ENCODE results near the gene DGKA. TPM values are rescaled to one million over a fixed set of nuclear protein-coding genes. Genes with fewer than 3 reads are reported as not detected.

DGKA gene
- total RNA-seq, 1 donor from 2014 or later: 365 TPM

DNA sequence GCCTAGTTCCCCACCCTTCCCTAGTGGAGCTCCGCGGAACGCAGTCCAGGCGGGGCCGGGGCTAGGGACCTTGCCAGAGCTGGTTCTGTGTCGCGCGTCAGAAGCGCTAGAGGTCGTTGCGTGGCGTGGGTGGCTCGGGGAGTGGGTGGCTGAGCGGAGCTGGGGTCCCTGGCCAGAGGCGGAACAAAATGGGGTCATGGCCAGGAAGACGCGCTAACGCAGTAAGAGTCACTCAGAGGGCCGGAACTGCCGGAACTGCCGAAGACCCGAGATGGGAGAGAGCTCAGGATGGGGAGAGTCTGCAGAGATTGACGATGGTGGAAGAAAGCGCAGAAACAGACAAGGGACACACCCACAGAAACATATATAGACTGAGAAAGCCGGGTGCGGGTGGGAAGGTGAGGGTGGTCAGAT, 4.8 kb downstream of the DGKA start:
- intact Hi-C loops (cut with micrococcal nuclease): no loop called here
- H3K27me3 Mint-ChIP-seq: no peaks in the 10 kb centered on the region
- H3K27ac Mint-ChIP-seq: peak overlapping the region; percentile 89
- H3K36me3 Mint-ChIP-seq (ENCODE audit: low read depth): peaks cover 83% of the 10 kb centered on the region
- H3K9me3 Mint-ChIP-seq: no peaks in the 10 kb centered on the region
- peaks cover 74% of the 10 kb centered on the region for H3K4me1 Mint-ChIP-seq
- peak; percentile 74 for DNase-seq
- H3K4me3 Mint-ChIP-seq: peak overlapping the region; percentile 99

DNA sequence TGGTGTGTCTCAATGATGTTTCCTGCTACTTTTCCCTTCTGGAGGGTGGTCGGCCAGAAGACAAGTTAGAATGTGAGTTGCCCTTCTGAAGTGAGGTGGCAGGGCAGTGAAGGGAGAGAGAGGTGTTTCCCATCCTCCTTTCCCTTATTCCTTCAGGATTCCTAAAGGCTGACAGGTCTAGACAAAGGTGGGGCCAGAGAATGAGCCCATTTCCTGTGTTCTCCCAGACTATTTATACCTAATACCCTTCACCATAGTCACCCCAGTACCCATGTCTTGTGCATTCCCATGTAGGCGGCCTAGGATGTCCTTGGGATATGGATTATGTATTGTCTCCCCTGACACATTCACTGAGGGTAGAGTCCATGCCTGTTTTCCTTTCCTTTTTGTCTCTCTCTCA, 7.0 kb downstream of the DGKA start:
- Mint-ChIP-seq H3K27ac (peak overlapping the region; percentile 89), H3K9me3 (no peaks in the 10 kb centered on the region), H3K27me3 (no peaks in the 10 kb centered on the region), H3K36me3 (ENCODE audit: low read depth) (peaks cover 93% of the 10 kb centered on the region), H3K4me3 (peak overlapping the region; percentile 19), H3K4me1 (peaks cover 78% of the 10 kb centered on the region)
- DNase-seq: no peak
- intact Hi-C loops (cut with micrococcal nuclease): no loop called here

DNA sequence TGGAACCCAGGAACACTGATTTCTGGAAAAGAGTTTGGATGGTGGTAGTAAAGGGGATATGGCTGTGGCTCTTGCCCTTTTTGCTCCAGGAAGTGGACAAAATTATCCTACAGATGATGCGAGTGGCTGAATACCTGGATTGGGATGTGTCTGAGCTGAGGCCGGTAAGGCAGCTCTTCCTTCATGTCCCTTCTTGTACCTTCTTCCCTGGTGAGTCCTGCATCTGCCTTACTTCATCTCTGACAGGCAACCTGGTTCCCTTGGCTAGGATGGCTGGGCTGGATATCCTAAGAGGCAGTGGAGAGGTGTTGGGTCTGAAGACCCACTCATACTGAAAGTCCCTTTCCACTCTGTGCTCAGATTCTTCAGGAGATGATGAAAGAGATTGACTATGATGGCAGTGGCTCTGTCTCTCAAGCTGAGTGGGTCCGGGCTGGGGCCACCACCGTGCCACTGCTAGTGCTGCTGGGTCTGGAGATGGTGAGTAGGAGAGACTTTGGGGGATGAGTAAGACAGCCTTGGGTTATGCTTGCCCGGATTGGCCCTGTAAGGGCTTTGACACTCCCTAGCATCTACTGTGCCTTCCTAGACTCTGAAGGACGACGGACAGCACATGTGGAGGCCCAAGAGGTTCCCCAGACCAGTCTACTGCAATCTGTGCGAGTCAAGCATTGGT, 8.0 kb downstream of the DGKA start:
- Mint-ChIP-seq H3K36me3 (ENCODE audit: low read depth) (peaks cover 94% of the 10 kb centered on the region), H3K9me3 (no peaks in the 10 kb centered on the region), H3K4me1 (peaks cover 72% of the 10 kb centered on the region), H3K4me3 (peak overlapping the region; percentile 17), H3K27ac (peak overlapping the region; percentile 81), H3K27me3 (no peaks in the 10 kb centered on the region)
- no peak for DNase-seq
- intact Hi-C loops (cut with micrococcal nuclease): no loop called here

DNA sequence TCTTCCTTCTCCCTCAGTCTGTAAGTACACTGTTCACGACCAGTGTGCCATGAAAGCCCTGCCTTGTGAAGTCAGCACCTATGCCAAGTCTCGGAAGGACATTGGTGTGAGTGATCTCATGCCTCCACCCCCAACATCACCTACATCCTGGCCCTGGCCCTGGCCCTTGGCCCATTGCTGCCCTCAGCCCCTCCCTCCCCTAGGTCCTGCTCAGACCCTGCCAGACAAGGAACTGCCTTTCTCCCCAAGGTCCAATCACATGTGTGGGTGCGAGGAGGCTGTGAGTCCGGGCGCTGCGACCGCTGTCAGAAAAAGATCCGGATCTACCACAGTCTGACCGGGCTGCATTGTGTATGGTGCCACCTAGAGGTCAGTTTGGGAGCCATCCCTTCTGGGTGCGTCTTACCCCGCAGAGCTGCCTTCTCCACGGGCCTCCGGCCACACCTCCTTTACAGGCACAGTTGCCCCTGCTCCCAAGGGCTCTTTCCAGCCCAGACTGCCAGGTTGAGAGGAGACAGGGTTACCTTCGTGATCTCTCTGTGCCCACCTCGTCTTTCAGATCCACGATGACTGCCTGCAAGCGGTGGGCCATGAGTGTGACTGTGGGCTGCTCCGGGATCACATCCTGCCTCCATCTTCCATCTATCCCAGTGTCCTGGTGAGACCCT, 9.2 kb downstream of the DGKA start:
- peak overlapping the region; percentile 60 for H3K4me3 Mint-ChIP-seq
- intact Hi-C loops (cut with micrococcal nuclease): loop anchor here (1.0 kb wide), 3 partner anchors 10 to 202 kb away; partner anchors contain the start of gene ORMDL2

DNA sequence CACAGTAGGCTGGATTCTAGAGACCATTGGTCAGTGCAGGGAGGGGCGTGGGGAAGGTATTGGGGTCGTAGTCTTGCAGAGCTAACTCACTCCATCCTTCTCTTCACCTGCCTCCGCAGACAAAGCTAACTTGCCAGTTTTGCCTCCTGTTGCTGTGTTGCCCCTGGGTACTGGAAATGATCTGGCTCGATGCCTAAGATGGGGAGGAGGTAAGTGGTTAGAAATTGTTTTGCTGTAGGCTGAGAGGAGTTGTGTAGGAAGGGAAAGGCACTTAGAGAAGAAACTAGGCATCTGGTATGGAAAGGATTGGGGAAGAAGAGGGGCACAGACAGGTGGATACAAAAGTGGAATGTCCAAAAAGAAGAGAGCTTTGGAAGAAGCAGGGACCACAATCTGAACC, 11.1 kb downstream of the DGKA start:
- H3K9me3 Mint-ChIP-seq: no peaks in the 10 kb centered on the region
- H3K27me3 Mint-ChIP-seq: no peaks in the 10 kb centered on the region
- H3K4me1 Mint-ChIP-seq: peaks cover 58% of the 10 kb centered on the region
- peak overlapping the region; percentile 59 for H3K27ac Mint-ChIP-seq
- peaks cover 91% of the 10 kb centered on the region for H3K36me3 Mint-ChIP-seq (ENCODE audit: low read depth)
- intact Hi-C loops (cut with micrococcal nuclease): no loop called here
- DNase-seq: no peak
- no peak overlapping the region for H3K4me3 Mint-ChIP-seq

More for the DNA sequence above, 9.2 kb downstream of the DGKA start:
- H3K27ac Mint-ChIP-seq: peak overlapping the region; percentile 76
- H3K4me1 Mint-ChIP-seq: peaks cover 67% of the 10 kb centered on the region
- DNase-seq: peak; percentile 95
- no peaks in the 10 kb centered on the region for H3K9me3 Mint-ChIP-seq
- peaks cover 92% of the 10 kb centered on the region for H3K36me3 Mint-ChIP-seq (ENCODE audit: low read depth)
- H3K27me3 Mint-ChIP-seq: no peaks in the 10 kb centered on the region

DNA sequence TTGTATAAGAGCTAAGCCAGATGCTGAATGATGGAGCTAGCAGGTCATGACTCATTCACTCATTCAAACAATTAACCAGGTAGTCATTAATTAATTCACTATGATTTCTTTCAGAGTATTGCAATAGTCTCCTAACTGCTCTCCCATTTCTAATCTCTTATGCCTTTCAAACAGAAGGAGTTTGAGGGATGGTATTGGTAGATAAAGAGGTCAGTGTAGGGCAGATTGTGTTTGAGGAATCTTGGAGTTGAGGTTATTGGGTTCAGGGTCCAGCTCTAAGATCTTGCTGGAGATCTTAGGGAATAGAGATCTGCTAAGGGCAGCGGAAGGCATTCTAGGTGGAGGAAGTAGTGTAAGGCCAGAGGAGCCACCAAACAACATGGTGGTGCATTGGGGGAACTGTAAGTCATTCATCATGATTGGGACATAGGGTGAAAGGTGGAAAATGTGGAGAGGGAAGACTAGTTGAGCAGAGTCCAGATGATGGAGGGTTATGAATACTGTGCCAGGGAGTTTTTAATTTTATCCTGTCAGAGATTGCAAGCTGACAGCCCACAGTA, 11.7 kb downstream of the DGKA start:
- H3K4me1 Mint-ChIP-seq: peaks cover 56% of the 10 kb centered on the region
- H3K9me3 Mint-ChIP-seq: no peaks in the 10 kb centered on the region
- intact Hi-C loops (cut with micrococcal nuclease): no loop called here
- no peaks in the 10 kb centered on the region for H3K27me3 Mint-ChIP-seq
- no peak for DNase-seq
- H3K4me3 Mint-ChIP-seq: no peak overlapping the region
- peaks cover 90% of the 10 kb centered on the region for H3K36me3 Mint-ChIP-seq (ENCODE audit: low read depth)
- H3K27ac Mint-ChIP-seq: peak overlapping the region; percentile 59

DNA sequence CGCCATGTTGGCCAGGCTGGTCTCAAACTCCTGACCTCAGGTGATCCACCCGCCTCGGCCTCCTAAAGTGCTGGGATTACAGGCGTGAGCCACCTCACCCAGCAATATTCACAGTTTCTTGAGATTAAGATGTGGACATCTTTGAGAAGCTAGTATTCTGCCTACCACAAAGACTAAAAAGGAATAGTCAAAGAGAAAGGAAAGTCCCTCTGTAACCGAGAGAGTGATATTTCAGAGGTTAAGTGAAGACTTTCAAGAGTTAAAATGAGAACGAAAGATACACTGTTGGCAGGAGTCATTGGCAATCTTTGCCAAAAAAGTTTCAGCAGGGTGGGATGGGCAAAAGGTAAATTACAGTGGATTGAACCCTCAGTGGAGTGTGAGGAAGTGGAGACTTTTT, 15.6 kb downstream of the DGKA start:
- H3K4me3 Mint-ChIP-seq: no peak overlapping the region
- peak overlapping the region; percentile 77 for H3K27ac Mint-ChIP-seq
- no peaks in the 10 kb centered on the region for H3K27me3 Mint-ChIP-seq
- H3K36me3 Mint-ChIP-seq (ENCODE audit: low read depth): peaks cover 72% of the 10 kb centered on the region
- intact Hi-C loops (cut with micrococcal nuclease): no loop called here
- H3K9me3 Mint-ChIP-seq: no peaks in the 10 kb centered on the region
- H3K4me1 Mint-ChIP-seq: peaks cover 29% of the 10 kb centered on the region
- DNase-seq: no peak

DNA sequence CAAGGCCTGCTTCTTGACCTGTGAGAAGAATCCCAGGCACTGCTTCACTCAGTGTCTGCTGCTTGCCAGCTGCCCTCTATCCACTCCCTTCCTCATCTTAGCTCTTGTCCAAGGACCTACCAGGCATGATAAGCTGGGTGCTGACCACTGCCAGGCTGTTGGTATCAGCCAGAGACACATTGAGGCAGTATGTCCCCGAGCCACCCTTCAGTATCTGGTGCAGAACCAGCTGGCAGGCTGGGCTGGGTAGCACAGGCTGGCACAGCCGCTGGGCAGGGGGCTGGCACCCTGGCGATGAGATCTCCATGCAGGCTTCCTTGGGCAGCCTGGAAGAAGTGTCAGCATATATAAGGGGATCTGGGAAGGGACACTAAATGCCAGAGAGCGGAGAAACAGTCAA, 24.4 kb downstream of the DGKA start:
- no peak for DNase-seq
- H3K9me3 Mint-ChIP-seq: no peaks in the 10 kb centered on the region
- H3K4me1 Mint-ChIP-seq: peaks cover 4% of the 10 kb centered on the region
- H3K36me3 Mint-ChIP-seq (ENCODE audit: low read depth): peaks cover 40% of the 10 kb centered on the region
- no peaks in the 10 kb centered on the region for H3K27me3 Mint-ChIP-seq
- H3K27ac Mint-ChIP-seq: no peak overlapping the region
- intact Hi-C loops (cut with micrococcal nuclease): no loop called here
- H3K4me3 Mint-ChIP-seq: no peak overlapping the region

DNA sequence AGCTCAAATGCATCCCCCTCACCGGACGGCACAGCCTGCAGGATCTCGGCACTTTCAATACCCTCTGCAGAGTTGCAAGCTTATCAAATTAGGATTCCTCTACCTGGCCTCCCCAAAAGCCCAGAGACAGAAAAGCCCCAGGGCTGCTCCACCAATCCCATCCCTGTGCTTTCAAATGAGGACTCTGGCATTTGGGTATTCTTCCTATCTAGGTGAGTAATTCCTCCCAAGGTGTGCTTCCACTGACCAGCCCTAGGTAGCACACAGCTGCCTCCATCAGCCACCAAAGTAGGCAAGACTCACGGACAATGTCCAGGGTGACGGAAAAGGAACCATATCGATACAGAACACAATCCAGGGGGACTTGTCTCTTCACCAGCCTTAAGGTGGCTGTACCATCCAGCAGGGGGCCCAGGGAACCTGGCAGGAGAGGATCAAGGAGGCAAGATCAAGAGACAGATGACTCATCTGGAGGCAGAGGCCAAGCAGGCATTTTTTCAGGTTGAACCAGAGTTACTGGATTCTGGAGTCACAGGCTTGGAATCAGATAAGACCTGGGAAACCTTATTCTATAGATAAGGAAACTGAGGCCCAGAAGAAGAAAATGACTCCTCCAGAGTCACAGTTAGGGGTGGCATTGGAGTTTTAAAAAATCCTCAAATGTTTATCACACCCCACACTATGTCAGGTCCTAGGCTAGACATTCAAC, 25.0 kb downstream of the DGKA start:
- Mint-ChIP-seq H3K4me1 (peaks cover 4% of the 10 kb centered on the region), H3K27me3 (no peaks in the 10 kb centered on the region), H3K27ac (peak overlapping the region; percentile 16), H3K36me3 (ENCODE audit: low read depth) (peaks cover 38% of the 10 kb centered on the region), H3K9me3 (no peaks in the 10 kb centered on the region), H3K4me3 (no peak overlapping the region)
- DNase-seq: peak; percentile 81
- intact Hi-C loops (cut with micrococcal nuclease): no loop called here

DNA sequence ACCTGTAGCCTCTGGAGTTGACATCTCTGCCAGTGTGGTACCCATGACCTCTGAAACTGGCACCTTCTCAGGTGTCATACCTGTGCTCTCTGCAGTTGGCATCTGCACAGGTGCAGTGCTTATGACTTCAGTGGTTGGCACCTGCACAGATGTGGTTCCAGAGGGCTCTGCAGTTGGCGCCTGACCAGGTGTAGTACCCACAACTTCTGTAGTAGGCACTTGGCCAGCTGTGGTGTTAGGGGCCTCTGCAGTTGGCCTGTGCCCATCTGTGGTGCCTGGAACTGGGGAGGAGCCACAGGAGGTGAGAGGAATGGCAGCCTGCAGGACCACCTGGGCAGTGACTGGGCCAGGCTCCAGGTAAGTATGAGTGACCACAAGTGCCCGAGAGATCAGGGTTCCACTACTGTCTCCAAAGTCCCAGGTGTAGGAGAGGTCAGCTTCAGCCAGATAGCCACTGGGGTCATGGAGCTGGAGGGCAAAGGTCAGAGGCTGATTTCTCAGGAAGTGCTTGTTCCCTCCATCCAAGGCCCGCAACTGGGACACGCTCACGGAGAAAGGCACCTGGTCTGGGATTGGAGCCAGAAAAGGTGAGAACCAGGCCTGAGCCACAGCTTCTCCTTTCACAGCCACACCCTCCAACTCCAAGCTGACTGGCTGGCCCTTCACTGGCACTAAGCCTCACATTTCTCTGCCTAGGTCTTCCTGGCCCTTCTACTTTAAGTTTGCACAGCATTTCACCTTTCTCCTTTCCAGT, 26.3 kb downstream of the DGKA start:
- intact Hi-C loops (cut with micrococcal nuclease): no loop called here
- H3K4me1 Mint-ChIP-seq: peaks cover 4% of the 10 kb centered on the region

DNA sequence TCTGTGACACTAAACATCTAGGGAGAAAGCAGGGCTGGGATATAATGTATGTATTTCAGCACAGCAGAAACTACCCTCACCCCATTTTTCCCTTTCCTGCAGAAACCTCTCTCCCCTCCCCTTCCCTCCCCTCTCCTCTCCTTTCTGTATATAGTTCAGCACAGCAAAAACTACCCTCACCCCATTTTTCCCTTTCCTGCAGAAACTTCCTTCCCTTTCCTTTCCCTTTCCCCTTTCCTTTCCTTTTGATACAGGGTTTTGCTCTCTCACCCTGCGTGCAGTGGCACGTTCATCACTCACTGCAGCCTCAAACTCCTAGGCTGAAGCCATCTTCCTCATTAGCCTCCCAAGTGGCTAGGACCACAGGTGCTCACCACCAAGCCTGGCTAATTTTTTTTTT, 32.8 kb downstream of the DGKA start:
- intact Hi-C loops (cut with micrococcal nuclease): no loop called here
- Mint-ChIP-seq H3K4me1 (peaks cover 26% of the 10 kb centered on the region), H3K27ac (no peak overlapping the region), H3K36me3 (ENCODE audit: low read depth) (peaks cover 13% of the 10 kb centered on the region), H3K27me3 (no peaks in the 10 kb centered on the region), H3K4me3 (no peak overlapping the region), H3K9me3 (no peaks in the 10 kb centered on the region)
- no peak for DNase-seq

More for the DNA sequence above, 26.3 kb downstream of the DGKA start:
- Mint-ChIP-seq H3K4me3 (no peak overlapping the region), H3K9me3 (no peaks in the 10 kb centered on the region), H3K36me3 (ENCODE audit: low read depth) (peaks cover 24% of the 10 kb centered on the region), H3K27me3 (no peaks in the 10 kb centered on the region), H3K27ac (no peak overlapping the region)
- DNase-seq: no peak

DNA sequence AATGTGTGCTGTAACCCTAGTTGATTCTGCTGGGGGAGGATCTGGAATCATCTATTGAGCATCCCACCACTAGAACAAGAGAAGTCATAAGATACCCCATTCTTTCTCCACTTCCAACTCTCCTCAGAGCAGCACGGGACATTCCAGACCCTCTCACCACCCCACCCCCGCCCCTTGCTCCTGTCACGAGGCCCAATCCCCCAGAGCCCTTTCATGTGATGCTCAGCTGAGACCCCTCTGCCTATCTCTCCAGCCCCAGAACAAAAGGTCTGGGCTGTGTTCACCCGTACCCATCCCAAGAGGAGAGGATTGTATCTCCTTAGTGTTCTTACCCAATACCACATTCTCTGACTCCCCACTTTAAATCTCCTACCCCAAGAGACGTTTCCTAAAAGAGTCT, 34.3 kb downstream of the DGKA start:
- H3K27ac Mint-ChIP-seq: no peak overlapping the region
- intact Hi-C loops (cut with micrococcal nuclease): no loop called here

DNA sequence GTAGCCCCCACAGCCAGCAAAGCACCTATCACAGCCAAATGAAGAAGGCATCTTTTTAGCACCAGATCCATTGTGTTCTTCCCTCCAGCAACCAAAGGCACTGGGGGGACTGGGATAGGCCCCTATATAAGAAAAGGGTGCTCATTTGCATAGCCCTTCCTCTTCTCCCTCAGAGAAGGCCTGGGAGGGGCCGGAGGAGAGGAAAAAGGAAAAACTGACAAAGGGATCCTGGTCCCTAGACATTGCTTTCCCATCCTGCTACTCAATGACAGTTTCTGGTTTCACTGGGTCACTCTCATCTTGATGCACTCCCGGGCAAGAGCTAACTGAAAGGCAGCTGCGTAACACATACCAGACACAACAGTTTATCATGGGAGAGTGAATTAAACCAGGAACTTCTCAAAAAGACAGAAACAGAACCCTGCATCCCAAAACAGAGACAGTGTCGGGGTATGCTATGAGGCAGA, 35.0 kb downstream of the DGKA start, which contains the start of gene PMEL:
Gene PMEL, minus strand, starts transcription at position 102 of the 467 bp plus-strand sequence. Its CDS starts 31 bp downstream, at position 71.
- peak within 1 kb of the TSS; percentile 94 for H3K27ac Mint-ChIP-seq
- H3K4me1 Mint-ChIP-seq: peaks cover 31% of the 10 kb centered on the region
- peaks cover 18% of the 10 kb centered on the region for H3K36me3 Mint-ChIP-seq (ENCODE audit: low read depth)
- no peaks in the 10 kb centered on the region for H3K9me3 Mint-ChIP-seq
- DNase-seq: peak; percentile 60
- no peaks in the 10 kb centered on the region for H3K27me3 Mint-ChIP-seq
- peak within 1 kb of the TSS; percentile 99 for H3K4me3 Mint-ChIP-seq
- intact Hi-C loops (cut with micrococcal nuclease): loop anchor here (1.0 kb wide), 2 partner anchors 8 to 39 kb away; partner anchors contain the start of genes PYM1 and RAB5B

More for the DNA sequence above, 34.3 kb downstream of the DGKA start:
- Mint-ChIP-seq H3K36me3 (ENCODE audit: low read depth) (peaks cover 14% of the 10 kb centered on the region), H3K27me3 (no peaks in the 10 kb centered on the region), H3K9me3 (no peaks in the 10 kb centered on the region), H3K4me1 (peaks cover 26% of the 10 kb centered on the region), H3K4me3 (no peak overlapping the region)
- no peak for DNase-seq
